Adrenal gland (tissue), 5 donors: ENCODE data around the gene ARHGAP26.

Source experiments
- POLR2A ChIP-seq, 2 donors: fragments of 450-650 bp; IDR thresholded peaks; one replicate each; pipeline ENCODE4 v1.6.1; 2017; ENCODE audit warnings: antibody characterized with exemption in 2 of 2, mild to moderate bottlenecking in 2 of 2, moderate library complexity in 1 of 2
- TF ChIP-seq, protein P1 (sequence below), 6 experiments: fragments of 450-650 bp in 4 of 6; fragments of 200-600 bp in 2 of 6; sonication (generic) in 1 of 6; IDR thresholded peaks; 1 replicate in 5 of 6; 2 replicates in 1 of 6; pipeline versions ENCODE4 v1.5.1 to v1.8.0; 2016 to 2021; ENCODE audit warnings: antibody characterized with exemption in 6 of 6, mild to moderate bottlenecking in 2 of 6, moderate library complexity in 1 of 6
- donor health status: DM: no; HTN: no; CAD: no.

DNA sequence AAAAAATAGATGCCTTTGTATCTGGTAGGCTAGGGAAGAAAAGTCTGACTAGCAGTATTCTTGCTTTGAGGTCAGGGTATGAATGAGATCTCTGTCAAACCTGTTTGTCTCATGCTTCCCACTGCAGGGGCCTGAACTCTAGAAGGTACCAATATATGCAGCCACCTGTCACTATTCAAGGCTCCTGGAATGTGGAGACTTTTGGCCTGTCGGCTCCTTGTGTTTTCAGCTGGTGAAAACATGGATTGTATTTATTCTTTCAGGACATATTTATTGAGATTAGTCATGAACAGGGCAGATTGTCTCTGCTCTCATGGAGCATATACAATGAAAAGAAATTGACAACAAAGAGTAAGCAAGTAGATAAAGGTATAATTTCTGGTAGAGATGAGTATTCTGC, 255.8 kb downstream of the ARHGAP26 start:
- no peak for TF ChIP-seq POLR2A (IDR thresholded peaks at IDR 0.05)
- TF ChIP-seq, protein P1, sequence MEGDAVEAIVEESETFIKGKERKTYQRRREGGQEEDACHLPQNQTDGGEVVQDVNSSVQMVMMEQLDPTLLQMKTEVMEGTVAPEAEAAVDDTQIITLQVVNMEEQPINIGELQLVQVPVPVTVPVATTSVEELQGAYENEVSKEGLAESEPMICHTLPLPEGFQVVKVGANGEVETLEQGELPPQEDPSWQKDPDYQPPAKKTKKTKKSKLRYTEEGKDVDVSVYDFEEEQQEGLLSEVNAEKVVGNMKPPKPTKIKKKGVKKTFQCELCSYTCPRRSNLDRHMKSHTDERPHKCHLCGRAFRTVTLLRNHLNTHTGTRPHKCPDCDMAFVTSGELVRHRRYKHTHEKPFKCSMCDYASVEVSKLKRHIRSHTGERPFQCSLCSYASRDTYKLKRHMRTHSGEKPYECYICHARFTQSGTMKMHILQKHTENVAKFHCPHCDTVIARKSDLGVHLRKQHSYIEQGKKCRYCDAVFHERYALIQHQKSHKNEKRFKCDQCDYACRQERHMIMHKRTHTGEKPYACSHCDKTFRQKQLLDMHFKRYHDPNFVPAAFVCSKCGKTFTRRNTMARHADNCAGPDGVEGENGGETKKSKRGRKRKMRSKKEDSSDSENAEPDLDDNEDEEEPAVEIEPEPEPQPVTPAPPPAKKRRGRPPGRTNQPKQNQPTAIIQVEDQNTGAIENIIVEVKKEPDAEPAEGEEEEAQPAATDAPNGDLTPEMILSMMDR (IDR thresholded peaks at IDR 0.05), result no peak
